Measurements from ENCODE around the gene EPB41L5. TPM values are rescaled to one million over a fixed set of nuclear protein-coding genes. Genes with fewer than 3 reads are reported as not detected.

The EPB41L5 gene
- polyA plus RNA-seq, 1 donor (not counting 4 experiments of a cell fraction or from before 2014, with no cell fraction given), result 17.8 TPM

DNA sequence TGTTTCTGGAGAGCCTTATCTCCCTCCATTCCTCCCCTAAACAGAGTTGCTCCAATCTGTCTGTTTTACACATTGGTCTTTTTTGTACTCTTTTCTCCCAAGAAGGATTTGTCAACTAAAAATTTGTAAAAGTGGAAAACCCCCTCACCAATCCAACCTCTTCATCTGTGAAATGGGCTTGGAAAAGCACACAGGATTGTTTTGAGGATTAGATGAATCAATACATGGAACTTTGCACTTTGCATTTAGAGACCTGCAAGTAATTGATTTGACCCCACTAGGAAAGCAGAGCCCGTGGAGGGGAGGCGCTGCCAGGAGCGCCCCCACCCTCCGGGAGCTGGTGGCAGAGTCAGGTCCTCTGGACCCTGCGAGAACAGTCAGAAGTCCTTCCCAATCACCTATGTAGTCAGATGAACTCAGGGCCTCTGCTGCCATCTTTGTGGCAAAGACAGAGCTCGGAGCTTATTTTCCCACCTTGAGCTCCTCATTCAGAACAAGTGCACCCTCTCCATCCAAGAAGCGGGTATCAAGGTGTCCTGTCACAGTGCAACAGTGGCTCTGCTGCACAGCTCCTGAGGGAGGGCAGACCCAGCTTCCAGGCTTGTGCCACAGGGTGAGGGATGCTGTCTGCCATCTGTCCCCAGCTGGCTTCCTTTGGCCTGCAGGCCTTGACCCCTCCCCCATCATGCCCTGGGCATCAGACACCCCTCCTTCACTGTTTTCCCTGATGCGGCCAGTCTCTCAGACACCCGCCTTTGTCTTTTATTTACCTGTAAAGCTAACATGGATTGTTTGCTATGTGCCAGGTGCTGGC is 212.1 kb downstream of the EPB41L5 start:
- H3K4me3 ChIP-seq (ENCODE audit: control insufficient read depth in 2 of 3, extremely low read depth in 1 of 3, insufficient read depth in 2 of 3, low read depth in 1 of 3, low read length in 3 of 3), result no peak overlapping the region
- H3K9me1 ChIP-seq (ENCODE audit: control insufficient read depth, extremely low read depth, insufficient read depth, low read length), result no peaks in the 10 kb centered on the region
- no peak overlapping the region for H2AFZ ChIP-seq (ENCODE audit: control insufficient read depth, low read length)
- no peak for DNase-seq (ENCODE audit: low read depth, low spot score)
- no peaks in the 10 kb centered on the region for H4K20me1 ChIP-seq (ENCODE audit: control insufficient read depth, extremely low read depth, insufficient read depth, low read length)
- no peaks in the 10 kb centered on the region for H3K27me3 ChIP-seq (ENCODE audit: control insufficient read depth, extremely low read depth, insufficient read depth, low read length)
- H3K9ac ChIP-seq (ENCODE audit: control insufficient read depth, extremely low read depth, insufficient read depth, low read length), result no peak overlapping the region
- H3K9me3 ChIP-seq (ENCODE audit: control insufficient read depth, low read depth, low read length), result peaks cover 5% of the 10 kb centered on the region
- no peak overlapping the region for H3K27ac ChIP-seq (ENCODE audit: control insufficient read depth, insufficient read depth, low read length)
- no peak overlapping the region for H3K4me2 ChIP-seq (ENCODE audit: control insufficient read depth, extremely low read depth, insufficient read depth, low read depth, low read length)
- no peak for FAIRE-seq
- H3K4me1 ChIP-seq (ENCODE audit: control insufficient read depth, extremely low read depth, insufficient read depth, low read length), result peaks cover 32% of the 10 kb centered on the region
- TF ChIP-seq EZH2 (IDR thresholded peaks at IDR 0.05; ENCODE audit: low read length), result no peak
- TF ChIP-seq, protein P1, sequence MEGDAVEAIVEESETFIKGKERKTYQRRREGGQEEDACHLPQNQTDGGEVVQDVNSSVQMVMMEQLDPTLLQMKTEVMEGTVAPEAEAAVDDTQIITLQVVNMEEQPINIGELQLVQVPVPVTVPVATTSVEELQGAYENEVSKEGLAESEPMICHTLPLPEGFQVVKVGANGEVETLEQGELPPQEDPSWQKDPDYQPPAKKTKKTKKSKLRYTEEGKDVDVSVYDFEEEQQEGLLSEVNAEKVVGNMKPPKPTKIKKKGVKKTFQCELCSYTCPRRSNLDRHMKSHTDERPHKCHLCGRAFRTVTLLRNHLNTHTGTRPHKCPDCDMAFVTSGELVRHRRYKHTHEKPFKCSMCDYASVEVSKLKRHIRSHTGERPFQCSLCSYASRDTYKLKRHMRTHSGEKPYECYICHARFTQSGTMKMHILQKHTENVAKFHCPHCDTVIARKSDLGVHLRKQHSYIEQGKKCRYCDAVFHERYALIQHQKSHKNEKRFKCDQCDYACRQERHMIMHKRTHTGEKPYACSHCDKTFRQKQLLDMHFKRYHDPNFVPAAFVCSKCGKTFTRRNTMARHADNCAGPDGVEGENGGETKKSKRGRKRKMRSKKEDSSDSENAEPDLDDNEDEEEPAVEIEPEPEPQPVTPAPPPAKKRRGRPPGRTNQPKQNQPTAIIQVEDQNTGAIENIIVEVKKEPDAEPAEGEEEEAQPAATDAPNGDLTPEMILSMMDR (optimal IDR thresholded peaks at IDR 0.05 in 1 of 3, IDR thresholded peaks at IDR 0.05 in 1 of 3, conservative IDR thresholded peaks at IDR 0.05 in 1 of 3; ENCODE audit: extremely low read depth in 1 of 3, insufficient read depth in 2 of 3, low read length in 3 of 3), result no peak
- peaks cover 0 to 3% of the 10 kb centered on the region in 2 experiments for H3K36me3 ChIP-seq (ENCODE audit: control insufficient read depth in 2 of 2, extremely low read depth in 1 of 2, insufficient read depth in 2 of 2, low read length in 2 of 2)
- dilution Hi-C loops (cut with MboI; ENCODE audit: extremely low pct_ligation_motif_present, low sequenced_read_pairs), result no loop called here
- H3K79me2 ChIP-seq (ENCODE audit: control insufficient read depth, insufficient read depth, low read length), result peaks cover 11% of the 10 kb centered on the region

DNA sequence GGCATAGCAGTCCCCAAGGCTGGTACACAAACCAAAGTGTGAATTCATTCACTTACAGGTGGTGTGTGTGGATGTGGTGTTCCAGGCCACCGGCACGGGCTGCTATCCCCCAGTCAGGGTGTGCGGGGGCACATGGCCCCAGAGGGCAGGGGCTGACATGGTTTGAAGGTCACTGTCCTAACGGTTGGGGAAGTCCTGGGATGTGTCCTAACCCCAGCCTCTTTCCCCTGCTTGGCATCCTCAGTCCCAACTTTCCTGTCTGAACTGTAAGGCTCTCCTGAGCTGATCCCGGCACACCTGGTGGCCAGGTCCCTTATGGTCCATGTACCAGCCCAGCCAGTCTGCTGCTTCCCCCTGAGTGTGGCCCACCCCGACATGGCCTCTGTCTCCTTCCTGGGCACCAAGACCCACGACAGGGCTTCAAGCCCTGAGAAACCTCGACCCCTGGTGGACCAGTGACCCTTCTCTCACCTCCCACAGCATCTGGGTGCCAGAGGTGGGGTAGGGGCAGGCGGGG is 212.7 kb downstream of the EPB41L5 start:
- no peaks in the 10 kb centered on the region for H4K20me1 ChIP-seq (ENCODE audit: control insufficient read depth, extremely low read depth, insufficient read depth, low read length)
- peaks cover 32% of the 10 kb centered on the region for H3K4me1 ChIP-seq (ENCODE audit: control insufficient read depth, extremely low read depth, insufficient read depth, low read length)
- H3K4me3 ChIP-seq (ENCODE audit: control insufficient read depth in 2 of 3, extremely low read depth in 1 of 3, insufficient read depth in 2 of 3, low read depth in 1 of 3, low read length in 3 of 3), result no peak overlapping the region
- FAIRE-seq (no peak), DNase-seq (ENCODE audit: low read depth, low spot score) (no peak)
- H3K9ac ChIP-seq (ENCODE audit: control insufficient read depth, extremely low read depth, insufficient read depth, low read length), result no peak overlapping the region
- dilution Hi-C loops (cut with MboI; ENCODE audit: extremely low pct_ligation_motif_present, low sequenced_read_pairs), result no loop called here
- H3K27ac ChIP-seq (ENCODE audit: control insufficient read depth, insufficient read depth, low read length), result no peak overlapping the region
- H3K27me3 ChIP-seq (ENCODE audit: control insufficient read depth, extremely low read depth, insufficient read depth, low read length), result no peaks in the 10 kb centered on the region
- peaks cover 5% of the 10 kb centered on the region for H3K9me3 ChIP-seq (ENCODE audit: control insufficient read depth, low read depth, low read length)
- no peaks in the 10 kb centered on the region for H3K9me1 ChIP-seq (ENCODE audit: control insufficient read depth, extremely low read depth, insufficient read depth, low read length)
- peaks cover 11% of the 10 kb centered on the region for H3K79me2 ChIP-seq (ENCODE audit: control insufficient read depth, insufficient read depth, low read length)
- no peak overlapping the region for H3K4me2 ChIP-seq (ENCODE audit: control insufficient read depth, extremely low read depth, insufficient read depth, low read depth, low read length)
- peaks cover 0 to 3% of the 10 kb centered on the region in 2 experiments for H3K36me3 ChIP-seq (ENCODE audit: control insufficient read depth in 2 of 2, extremely low read depth in 1 of 2, insufficient read depth in 2 of 2, low read length in 2 of 2)
- no peak overlapping the region for H2AFZ ChIP-seq (ENCODE audit: control insufficient read depth, low read length)
- TF ChIP-seq, protein P1 (optimal IDR thresholded peaks at IDR 0.05 in 1 of 3, IDR thresholded peaks at IDR 0.05 in 1 of 3, conservative IDR thresholded peaks at IDR 0.05 in 1 of 3; ENCODE audit: extremely low read depth in 1 of 3, insufficient read depth in 2 of 3, low read length in 3 of 3), result no peak
- TF ChIP-seq EZH2 (IDR thresholded peaks at IDR 0.05; ENCODE audit: low read length), result no peak

Measured in keratinocyte (primary cell).